K562 (cell line): Measurements from ENCODE around the gene WDCP. TPM values are rescaled to one million over a fixed set of nuclear protein-coding genes. Genes with fewer than 3 reads are reported as not detected.

ENCODE experiments used
- HES1 ChIP-seq: fragments of 450-650 bp; IDR thresholded peaks from 2 replicates; pipeline ENCODE4 v1.6.1; 2016; ENCODE audit warnings: low read depth, mild to moderate bottlenecking, moderate library complexity
- MGA ChIP-seq: fragments of 450-650 bp; IDR thresholded peaks from 2 replicates; pipeline ENCODE4 v1.6.1; 2016; ENCODE audit warnings: mild to moderate bottlenecking, moderate library complexity
- MTA3 ChIP-seq: fragments of 450-650 bp; formaldehyde crosslinking; IDR thresholded peaks from 2 replicates; pipeline ENCODE4 v1.6.1; 2017; ENCODE audit warnings: mild to moderate bottlenecking, borderline replicate concordance
- PML ChIP-seq: IDR thresholded peaks from 2 replicates; pipeline ENCODE4 v1.6.1; 2012; ENCODE audit warnings: low read length, inconsistent platforms
- SRSF1 ChIP-seq: fragments of 200-400 bp; formaldehyde crosslinking; IDR thresholded peaks from 2 replicates; pipeline ENCODE4 v1.6.1; 2017; ENCODE audit warnings: mild to moderate bottlenecking, low read depth, low read length, moderate library complexity
- STAT5A ChIP-seq: IDR thresholded peaks from 2 replicates; pipeline ENCODE4 v1.6.1; 2012; ENCODE audit warnings: low read length, inconsistent platforms, borderline replicate concordance
- YY1 ChIP-seq, 3 experiments: IDR thresholded peaks; 2 replicates each; pipeline ENCODE4 v1.6.1; 2011; ENCODE audit warnings: low read length in 2 of 3, mild to moderate bottlenecking in 2 of 3, moderate library complexity in 2 of 3, borderline replicate concordance in 1 of 3, control low read depth in 1 of 3, low read depth in 1 of 3; ENCODE audit not compliant: insufficient read depth in 3 of 3, insufficient replicate concordance in 2 of 3, control insufficient read depth in 1 of 3, insufficient read length in 1 of 3; ENCODE audit errors: extremely low read depth in 1 of 3
- ZNF395 ChIP-seq: fragments of 200-800 bp; sonication (Bioruptor generic); IDR thresholded peaks from 2 replicates; pipeline ENCODE4 v1.6.1; 2017; ENCODE audit warnings: missing genetic modification characterization, missing compliant biosample characterization
- ZNF740 ChIP-seq, 3 experiments: fragments of 200-800 bp in 1 of 3; sonication (Bioruptor generic) in 1 of 3; sonication (generic) in 1 of 3; formaldehyde crosslinking in 1 of 3; IDR thresholded peaks; 2 replicates each; pipeline versions ENCODE4 v1.6.1 to v1.8.0; 2016 to 2022; ENCODE audit warnings: mild to moderate bottlenecking in 2 of 3, missing compliant biosample characterization in 2 of 3, missing genetic modification characterization in 2 of 3, missing genetic modification reagents in 1 of 3
- polyA plus RNA-seq, 8 experiments: library from polyadenylated mRNA; depleted of rRNA in 4 of 8; stranded (reverse) in 5 of 8; unstranded in 3 of 8; fragments of >200 nt; fragmentation: Nextera tagmentation in 2 of 8; fragmentation: Illumina TruSeq in 1 of 8; extraction: Ambion mirVana in 2 of 8; extraction: Trizol in 1 of 8; gene quantifications; 2 replicates each; pipeline versions ENCODE4 v1.2.1 to v1.2.3, GENCODE V29; 2011 to 2014; ENCODE audit warnings: inconsistent platforms in 1 of 8, missing spikeins in 1 of 8
- total RNA-seq, 7 experiments: library from RNA; depleted of rRNA in 6 of 7; stranded (reverse); fragments of >200 nt in 6 of 7; fragmentation: Illumina TruSeq in 2 of 7; extraction: Trizol in 2 of 7; gene quantifications; 2 replicates each; pipeline versions ENCODE4 v1.2.1 to v1.2.3, GENCODE V29; 2011 to 2021; ENCODE audit warnings: low replicate concordance in 1 of 7

WDCP gene
- total and polyA plus RNA-seq, 9 of the 15 experiments (the other 6 are each of a cell fraction or from before 2014, with no cell fraction given) = 10.1 to 41.4 (median 21.8) TPM

- TF ChIP-seq YY1 (IDR thresholded peaks at IDR 0.05; ENCODE audit: borderline replicate concordance in 1 of 3, control insufficient read depth in 1 of 3, extremely low read depth in 1 of 3, insufficient read depth in 3 of 3, insufficient read length in 1 of 3, insufficient replicate concordance in 2 of 3, low read depth in 1 of 3, low read length in 2 of 3) (peak; percentile 5 to 46 (median 39)), SRSF1 (no peak), ZNF395 (CRISPR knock-in tag) (no peak), PML (0 out of 2 replicates have a peak, but pooled peaks have one; percentile 20), MGA (0 out of 2 replicates have a peak, but pooled peaks have one; percentile 49), ZNF740 (CRISPR knock-in tag; IDR thresholded peaks at IDR 0.05) (no peak), ZNF740 (tag; IDR thresholded peaks at IDR 0.05) (no peak), STAT5A (no peak), HES1 (no peak), MTA3 (peak; percentile 89)
These were observed 37.4 kb upstream of the WDCP start, which contains the start of gene TP53I3 (continued) for GRCh38 chr2:24084386-24085199.
